OCI-LY7 (cell line): ENCODE measurements around the gene IDUA.

Experiments
- EZH2phosphoT487 ChIP-seq: fragments of 200-600 bp; sonication (generic); IDR thresholded peaks from 2 replicates; pipeline ENCODE4 v1.6.1; 2018; ENCODE audit warnings: low read depth, borderline replicate concordance, mild to moderate bottlenecking, mixed run types, antibody characterized with exemption, low read length, moderate library complexity, mixed read lengths
- TF ChIP-seq, protein P1 (sequence below): fragments of 200-600 bp; sonication (generic); conservative IDR thresholded peaks from 2 replicates; pipeline ENCODE4 v1.5.1; 2014; ENCODE audit warnings: mild to moderate bottlenecking, antibody characterized with exemption, low read length, moderate library complexity, mixed read lengths

GRCh38 chr4:1002131-1002630 is 15.3 kb downstream of the IDUA start:
- TF ChIP-seq, protein P1, sequence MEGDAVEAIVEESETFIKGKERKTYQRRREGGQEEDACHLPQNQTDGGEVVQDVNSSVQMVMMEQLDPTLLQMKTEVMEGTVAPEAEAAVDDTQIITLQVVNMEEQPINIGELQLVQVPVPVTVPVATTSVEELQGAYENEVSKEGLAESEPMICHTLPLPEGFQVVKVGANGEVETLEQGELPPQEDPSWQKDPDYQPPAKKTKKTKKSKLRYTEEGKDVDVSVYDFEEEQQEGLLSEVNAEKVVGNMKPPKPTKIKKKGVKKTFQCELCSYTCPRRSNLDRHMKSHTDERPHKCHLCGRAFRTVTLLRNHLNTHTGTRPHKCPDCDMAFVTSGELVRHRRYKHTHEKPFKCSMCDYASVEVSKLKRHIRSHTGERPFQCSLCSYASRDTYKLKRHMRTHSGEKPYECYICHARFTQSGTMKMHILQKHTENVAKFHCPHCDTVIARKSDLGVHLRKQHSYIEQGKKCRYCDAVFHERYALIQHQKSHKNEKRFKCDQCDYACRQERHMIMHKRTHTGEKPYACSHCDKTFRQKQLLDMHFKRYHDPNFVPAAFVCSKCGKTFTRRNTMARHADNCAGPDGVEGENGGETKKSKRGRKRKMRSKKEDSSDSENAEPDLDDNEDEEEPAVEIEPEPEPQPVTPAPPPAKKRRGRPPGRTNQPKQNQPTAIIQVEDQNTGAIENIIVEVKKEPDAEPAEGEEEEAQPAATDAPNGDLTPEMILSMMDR, result no peak
- TF ChIP-seq EZH2phosphoT487, result no peak
